ENCODE data around the gene PLA2G5. TPM values are rescaled to one million over a fixed set of nuclear protein-coding genes. Genes with fewer than 3 reads are reported as not detected.
"Not testable (repeated sequence)": the region's sequence is repeated elsewhere in the genome, so short reads cannot be mapped to it uniquely, and the experiment has no call there.

Gene PLA2G5
- total and polyA plus RNA-seq, 2 donors from 2014 or later, result 0.47 to 0.58 TPM

DNA sequence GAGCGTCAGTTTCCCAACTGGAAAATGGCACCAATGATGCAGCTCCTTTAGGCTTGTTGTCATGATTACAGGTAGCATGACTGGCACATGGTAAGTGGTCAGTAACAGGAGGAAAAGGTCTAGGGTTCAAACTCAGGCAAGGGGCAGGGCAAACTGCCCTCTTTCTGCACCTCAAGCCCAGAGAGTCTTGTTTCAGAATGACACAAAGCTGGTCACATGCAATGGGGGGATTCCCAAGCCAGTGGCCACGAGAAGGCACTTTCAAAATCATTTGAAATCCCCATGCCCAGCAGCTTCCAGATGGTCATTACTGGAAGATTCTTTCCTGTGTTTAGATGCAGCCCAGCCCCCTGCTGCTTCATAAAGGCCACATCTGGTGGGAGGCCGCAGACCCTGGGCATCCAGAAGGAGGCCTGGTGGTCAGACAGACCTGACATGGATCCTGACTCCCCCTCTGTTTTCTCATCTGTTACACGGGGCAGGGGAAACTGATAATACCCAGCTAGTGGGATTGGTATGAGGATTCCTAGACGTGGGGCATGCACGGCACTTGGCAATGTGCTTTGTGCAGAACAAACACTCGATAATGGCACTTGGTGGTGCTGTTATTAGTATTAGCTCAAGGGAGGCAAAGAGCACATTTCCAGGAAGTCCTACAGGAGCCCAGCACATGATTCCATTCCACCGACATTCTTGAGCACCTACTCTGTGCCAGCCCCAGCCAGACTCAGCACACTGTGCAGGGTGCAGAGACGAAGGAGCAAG, 56.2 kb downstream of the PLA2G5 start:
- DNase-seq, result no peak
- Histone ChIP-seq H3K27me3 (ENCODE audit: control insufficient read depth, insufficient read depth, low read length) (no peaks in the 10 kb centered on the region), H3K36me3 (ENCODE audit: control insufficient read depth in 2 of 3, insufficient read depth in 3 of 3, low read length in 3 of 3) (no peaks in the 10 kb centered on the region), H3K4me1 (ENCODE audit: control insufficient read depth in 2 of 3, insufficient read depth in 2 of 3, low read depth in 1 of 3, low read length in 3 of 3) (no peaks in the 10 kb centered on the region), H3K27ac (ENCODE audit: low read depth in 2 of 2, low read length in 2 of 2) (no peak overlapping the region), H3K9me3 (ENCODE audit: control insufficient read depth in 2 of 3, insufficient read depth in 1 of 3, low read length in 3 of 3) (peaks cover 0 to 5% (median 0%) of the 10 kb centered on the region in 3 donors), H3K9ac (ENCODE audit: low read length in 3 of 3) (no peak overlapping the region), H3K4me3 (ENCODE audit: low read length in 3 of 3) (no peak overlapping the region)
- TF ChIP-seq, protein P1, sequence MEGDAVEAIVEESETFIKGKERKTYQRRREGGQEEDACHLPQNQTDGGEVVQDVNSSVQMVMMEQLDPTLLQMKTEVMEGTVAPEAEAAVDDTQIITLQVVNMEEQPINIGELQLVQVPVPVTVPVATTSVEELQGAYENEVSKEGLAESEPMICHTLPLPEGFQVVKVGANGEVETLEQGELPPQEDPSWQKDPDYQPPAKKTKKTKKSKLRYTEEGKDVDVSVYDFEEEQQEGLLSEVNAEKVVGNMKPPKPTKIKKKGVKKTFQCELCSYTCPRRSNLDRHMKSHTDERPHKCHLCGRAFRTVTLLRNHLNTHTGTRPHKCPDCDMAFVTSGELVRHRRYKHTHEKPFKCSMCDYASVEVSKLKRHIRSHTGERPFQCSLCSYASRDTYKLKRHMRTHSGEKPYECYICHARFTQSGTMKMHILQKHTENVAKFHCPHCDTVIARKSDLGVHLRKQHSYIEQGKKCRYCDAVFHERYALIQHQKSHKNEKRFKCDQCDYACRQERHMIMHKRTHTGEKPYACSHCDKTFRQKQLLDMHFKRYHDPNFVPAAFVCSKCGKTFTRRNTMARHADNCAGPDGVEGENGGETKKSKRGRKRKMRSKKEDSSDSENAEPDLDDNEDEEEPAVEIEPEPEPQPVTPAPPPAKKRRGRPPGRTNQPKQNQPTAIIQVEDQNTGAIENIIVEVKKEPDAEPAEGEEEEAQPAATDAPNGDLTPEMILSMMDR (IDR thresholded peaks at IDR 0.05; ENCODE audit: borderline replicate concordance, extremely low read depth, insufficient read depth), result no peak
- intact Hi-C loops (cut with DNase I), result no loop called here
- FAIRE-seq, result no peak

DNA sequence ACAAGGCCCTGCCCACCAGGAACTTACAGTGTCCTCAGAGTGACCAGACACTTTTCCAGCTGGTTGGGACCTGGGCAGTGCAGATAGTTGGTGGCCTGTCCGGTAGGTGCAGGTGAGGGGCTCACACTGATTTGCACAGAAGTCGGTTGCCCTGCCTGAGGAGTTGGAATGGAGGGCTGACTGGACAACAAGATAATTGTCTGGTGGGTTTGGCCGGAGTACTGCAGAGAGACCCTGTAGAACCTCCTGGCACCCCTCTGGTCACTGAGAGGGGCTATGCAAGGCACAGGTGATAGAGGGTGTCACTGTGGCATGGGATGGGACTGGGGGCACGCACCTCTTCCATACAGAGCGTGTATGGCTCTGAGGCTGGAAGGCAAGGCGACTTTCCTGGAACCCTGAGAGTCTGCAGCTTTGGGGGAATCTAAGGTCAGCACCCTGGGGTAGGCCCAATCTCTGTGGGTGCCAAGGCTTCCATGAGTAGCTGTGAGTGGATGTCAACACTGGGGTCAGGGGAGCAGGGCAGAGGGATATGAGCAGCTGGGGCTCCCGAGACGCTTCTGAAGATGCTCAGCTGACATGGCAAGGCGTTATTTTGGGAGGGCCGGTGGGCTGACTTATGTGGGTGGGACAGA, 56.9 kb downstream of the PLA2G5 start:
- Histone ChIP-seq H3K4me3 (ENCODE audit: low read length in 3 of 3) (no peak overlapping the region), H3K9ac (ENCODE audit: low read length in 3 of 3) (no peak overlapping the region), H3K27ac (ENCODE audit: low read depth in 2 of 2, low read length in 2 of 2) (no peak overlapping the region), H3K4me1 (ENCODE audit: control insufficient read depth in 2 of 3, insufficient read depth in 2 of 3, low read depth in 1 of 3, low read length in 3 of 3) (no peaks in the 10 kb centered on the region), H3K27me3 (ENCODE audit: control insufficient read depth, insufficient read depth, low read length) (no peaks in the 10 kb centered on the region), H3K36me3 (ENCODE audit: control insufficient read depth in 2 of 3, insufficient read depth in 3 of 3, low read length in 3 of 3) (no peaks in the 10 kb centered on the region), H3K9me3 (ENCODE audit: control insufficient read depth in 2 of 3, insufficient read depth in 1 of 3, low read length in 3 of 3) (peaks cover 0 to 5% (median 0%) of the 10 kb centered on the region in 3 donors)
- intact Hi-C loops (cut with DNase I), result no loop called here
- TF ChIP-seq, protein P1 (IDR thresholded peaks at IDR 0.05; ENCODE audit: borderline replicate concordance, extremely low read depth, insufficient read depth), result no peak
- FAIRE-seq (no peak), DNase-seq (no peak)

DNA sequence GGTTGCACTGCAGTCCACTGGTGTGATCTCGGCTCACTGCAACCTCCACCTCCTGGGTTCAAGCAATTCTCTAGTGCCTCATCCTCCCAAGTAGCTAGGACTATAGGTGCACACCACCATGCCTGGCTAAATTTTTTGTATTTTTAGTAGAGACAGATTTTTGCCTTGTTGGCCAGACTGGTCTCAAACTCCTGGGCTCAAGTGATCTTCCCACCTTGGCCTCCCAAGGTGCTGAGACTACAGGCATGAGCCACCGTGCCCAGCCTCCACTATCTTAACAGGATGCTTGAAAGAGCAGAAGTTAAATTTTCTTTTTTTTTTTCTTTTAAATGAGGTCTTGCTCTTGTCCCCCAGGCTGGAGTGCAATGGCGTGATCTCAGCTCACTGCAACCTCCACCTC, 60.5 kb downstream of the PLA2G5 start:
- peak in 1 of 5 donors; percentile 6 for DNase-seq
- H3K27ac ChIP-seq (ENCODE audit: low read depth in 2 of 2, low read length in 2 of 2); H3K36me3 ChIP-seq (ENCODE audit: control insufficient read depth in 2 of 3, insufficient read depth in 3 of 3, low read length in 3 of 3); H3K9me3 ChIP-seq (ENCODE audit: control insufficient read depth in 2 of 3, insufficient read depth in 1 of 3, low read length in 3 of 3); H3K4me1 ChIP-seq (ENCODE audit: control insufficient read depth in 2 of 3, insufficient read depth in 2 of 3, low read depth in 1 of 3, low read length in 3 of 3); intact Hi-C loops (cut with DNase I); H3K27me3 ChIP-seq (ENCODE audit: control insufficient read depth, insufficient read depth, low read length); H3K9ac ChIP-seq (ENCODE audit: low read length in 3 of 3); FAIRE-seq; H3K4me3 ChIP-seq (ENCODE audit: low read length in 3 of 3): not testable (repeated sequence)

DNA sequence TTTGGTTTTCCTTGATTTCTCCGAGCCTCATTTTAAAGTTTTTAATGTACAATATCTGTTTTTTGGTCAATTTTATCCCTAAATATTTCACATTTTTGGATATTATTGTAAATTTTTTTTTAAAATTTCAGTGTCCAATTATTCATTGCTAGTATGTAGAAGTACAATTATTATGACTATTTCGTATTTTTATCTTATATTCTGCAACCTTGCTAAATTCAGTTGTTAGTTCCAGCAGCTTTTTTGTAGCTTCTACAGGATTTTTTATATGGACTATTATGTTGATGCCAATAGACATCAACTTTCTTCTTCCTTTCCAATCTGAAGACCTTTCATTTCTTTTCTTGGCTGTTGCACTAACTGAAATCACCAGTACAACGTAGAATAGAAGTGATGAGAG, 65.0 kb downstream of the PLA2G5 start:
- TF ChIP-seq, protein P1 (IDR thresholded peaks at IDR 0.05; ENCODE audit: borderline replicate concordance, extremely low read depth, insufficient read depth), result no peak
- peak; percentile 23 for FAIRE-seq
- intact Hi-C loops (cut with DNase I), result no loop called here

More for the DNA sequence above, 65.0 kb downstream of the PLA2G5 start:
- H3K9me3 ChIP-seq (ENCODE audit: control insufficient read depth in 2 of 3, insufficient read depth in 1 of 3, low read length in 3 of 3), result peaks cover 0 to under 1% (median 0%) of the 10 kb centered on the region in 3 donors
- no peak overlapping the region for H3K4me3 ChIP-seq (ENCODE audit: low read length in 3 of 3)
- no peaks in the 10 kb centered on the region for H3K36me3 ChIP-seq (ENCODE audit: control insufficient read depth in 2 of 3, insufficient read depth in 3 of 3, low read length in 3 of 3)
- DNase-seq, result no peak
- H3K9ac ChIP-seq (ENCODE audit: low read length in 3 of 3), result no peak overlapping the region
- H3K27ac ChIP-seq (ENCODE audit: low read depth in 2 of 2, low read length in 2 of 2), result no peak overlapping the region
- H3K27me3 ChIP-seq (ENCODE audit: control insufficient read depth, insufficient read depth, low read length), result no peaks in the 10 kb centered on the region
- H3K4me1 ChIP-seq (ENCODE audit: control insufficient read depth in 2 of 3, insufficient read depth in 2 of 3, low read depth in 1 of 3, low read length in 3 of 3), result no peaks in the 10 kb centered on the region

Data from kidney (tissue), 14 donors.